HG02623 (cell line): Measurements from ENCODE around the gene TNFRSF21.
"Not testable (repeated sequence)": the region's sequence is repeated elsewhere in the genome, so short reads cannot be mapped to it uniquely, and the experiment has no call there.

ENCODE experiments used
- ATAC-seq: cut with Tn5 transposase; IDR thresholded peaks from one replicate; pipeline ENCODE4 v1.9.1; 2021; ENCODE audit warnings: moderate library complexity; ENCODE audit not compliant: unreplicated experiment

TNFRSF21 gene

DNA sequence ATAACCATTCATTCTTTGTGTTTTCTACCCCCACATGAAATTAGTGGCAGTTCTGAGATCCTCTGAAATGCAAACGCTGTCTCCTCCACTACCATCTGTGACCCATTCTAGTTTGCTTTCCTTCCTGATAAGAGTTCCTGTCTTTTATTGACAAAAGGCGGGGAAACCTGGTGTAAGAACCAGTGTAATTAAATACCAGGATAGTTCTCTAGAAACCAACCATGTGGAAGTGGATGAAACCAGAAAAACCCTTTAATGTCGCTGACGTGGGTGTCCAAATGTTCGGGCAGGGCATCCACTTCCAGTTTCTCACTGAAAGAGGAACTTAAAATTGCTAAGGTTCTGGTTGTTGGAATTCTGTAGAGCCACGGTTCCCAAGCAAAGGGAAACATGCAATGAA lies 79.1 kb downstream of the TNFRSF21 start:
- ATAC-seq, result no peak

DNA sequence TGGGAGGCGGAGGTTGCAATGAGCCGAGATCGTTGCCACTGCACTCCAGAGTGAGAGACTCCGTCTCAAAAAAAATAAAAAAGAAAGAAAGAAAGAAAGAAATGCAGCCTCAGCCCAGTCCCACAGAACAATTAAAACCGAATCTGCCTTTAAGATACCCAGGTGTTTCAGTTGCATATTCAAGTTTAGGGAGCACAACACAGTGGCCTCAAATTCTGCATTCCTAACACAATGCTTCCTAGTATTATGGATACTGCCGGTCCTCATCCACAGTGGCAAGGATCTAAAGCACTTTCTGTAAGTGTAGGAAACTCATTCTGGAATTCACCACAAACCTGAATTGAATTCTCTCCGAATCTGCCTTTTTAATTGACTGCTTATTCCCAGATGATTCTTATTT lies 80.5 kb downstream of the TNFRSF21 start:
- no peak for ATAC-seq

DNA sequence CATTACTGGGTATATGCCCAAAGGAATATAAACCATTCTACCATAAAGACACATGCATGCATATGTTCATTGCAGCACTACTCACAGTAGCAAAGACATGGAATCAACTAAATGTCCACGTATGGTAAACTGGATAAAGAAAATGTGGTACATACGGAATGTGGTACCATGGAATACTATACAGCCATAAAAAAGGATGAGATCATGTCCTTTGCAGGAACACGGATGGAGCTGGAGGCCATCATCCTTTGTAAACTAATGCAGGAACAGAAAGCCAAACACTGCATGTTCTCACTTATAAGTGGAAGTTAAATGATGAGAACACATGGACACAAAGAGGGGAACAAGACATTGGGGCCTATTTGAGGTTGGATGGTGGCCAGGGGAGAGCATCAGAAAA lies 81.6 kb downstream of the TNFRSF21 start:
- ATAC-seq, result not testable (repeated sequence)

DNA sequence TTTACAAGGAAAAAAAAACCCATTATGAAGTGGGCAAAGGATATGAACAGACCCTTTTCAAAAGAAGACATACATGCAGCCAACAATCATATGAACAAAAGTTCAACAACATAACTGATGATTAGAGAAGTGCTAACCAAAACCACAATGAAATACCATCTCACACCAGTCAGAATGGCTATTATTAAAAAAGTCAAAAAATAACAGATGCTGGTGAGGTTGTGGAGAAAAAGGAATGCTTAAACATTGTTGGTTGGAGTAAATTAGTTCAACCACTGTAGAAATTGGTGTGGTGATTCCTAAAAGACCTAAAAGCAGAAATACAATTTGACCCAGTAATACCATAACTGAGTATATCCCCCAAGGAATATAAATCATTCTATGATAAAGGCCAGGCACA lies 86.5 kb downstream of the TNFRSF21 start:
- ATAC-seq, result not testable (repeated sequence)

DNA sequence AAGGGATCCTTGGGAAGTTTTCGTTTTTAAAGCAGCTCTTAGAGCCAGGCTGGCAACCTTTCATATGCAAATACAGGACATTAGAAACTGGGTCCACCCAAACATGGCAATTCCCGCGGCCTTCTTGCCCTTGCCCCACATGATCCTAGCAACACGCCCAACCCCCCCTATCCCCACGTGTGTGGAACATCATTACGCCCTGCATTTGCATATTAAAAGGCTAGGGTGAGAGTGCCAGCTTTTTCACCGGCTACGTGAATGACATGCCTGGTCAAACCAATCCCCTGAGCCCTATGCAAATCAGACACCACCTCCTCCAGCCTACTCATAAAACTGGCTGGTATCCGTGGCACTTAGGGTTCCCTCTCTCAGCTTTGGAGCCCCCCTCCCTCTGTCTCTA lies 88.1 kb downstream of the TNFRSF21 start:
- no peak for ATAC-seq

DNA sequence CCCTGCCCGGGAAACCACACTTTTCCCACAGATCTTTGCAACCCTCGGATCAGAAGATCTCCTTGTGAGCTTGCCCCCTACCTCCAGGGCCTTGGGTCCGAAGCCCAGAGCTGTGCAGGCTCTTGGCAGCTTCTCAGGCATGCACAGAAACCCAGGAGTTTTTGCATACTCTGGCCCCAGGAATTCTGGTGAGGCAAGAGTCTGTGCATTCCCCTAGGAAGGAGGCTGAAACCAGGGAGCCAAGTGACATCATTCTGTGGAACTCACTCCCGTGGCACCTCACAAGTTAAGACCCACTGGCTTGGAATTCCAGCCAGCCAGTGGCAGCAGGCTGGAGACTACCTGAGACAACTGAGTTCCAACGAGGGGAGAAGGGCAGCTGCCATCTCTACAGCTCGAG lies 100.1 kb downstream of the TNFRSF21 start:
- no peak for ATAC-seq

DNA sequence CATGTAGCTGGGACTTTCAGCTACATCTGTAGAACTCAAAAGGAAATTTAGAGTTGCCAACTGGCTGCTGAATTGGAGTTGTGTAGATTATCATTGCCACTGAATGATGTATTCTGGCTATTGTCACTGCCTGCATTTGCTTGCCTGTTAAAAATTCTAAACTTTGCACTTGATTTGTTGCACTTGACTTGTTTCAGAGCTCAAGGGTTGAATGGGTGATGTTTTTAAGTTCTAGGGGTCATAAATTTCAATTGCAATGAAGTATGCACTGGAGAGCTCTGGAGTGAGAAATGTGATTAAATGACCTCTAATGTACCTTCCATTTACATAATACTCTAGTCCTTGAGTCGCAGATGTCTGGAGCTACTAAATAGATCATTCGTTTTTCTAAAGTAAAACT lies 102.4 kb downstream of the TNFRSF21 start:
- ATAC-seq, result no peak

DNA sequence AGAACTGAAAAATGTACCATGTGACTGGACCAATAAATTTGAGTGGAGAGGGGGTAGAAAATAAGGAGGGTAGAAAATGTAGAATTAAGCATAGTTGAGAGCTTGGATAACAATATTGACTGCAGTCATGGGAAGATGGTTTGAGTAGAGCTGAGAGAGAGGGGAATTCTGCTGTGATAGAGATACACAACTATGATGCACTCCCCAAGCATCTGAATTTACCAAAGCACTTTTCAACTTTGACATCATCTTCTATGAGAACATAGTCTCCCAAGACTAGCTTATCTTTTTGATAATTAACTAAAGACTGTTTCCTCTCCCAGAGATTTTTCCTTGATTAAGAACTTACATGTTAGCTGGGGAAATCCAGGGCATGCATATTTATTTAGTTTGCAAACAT lies 103.1 kb downstream of the TNFRSF21 start:
- ATAC-seq, result no peak

DNA sequence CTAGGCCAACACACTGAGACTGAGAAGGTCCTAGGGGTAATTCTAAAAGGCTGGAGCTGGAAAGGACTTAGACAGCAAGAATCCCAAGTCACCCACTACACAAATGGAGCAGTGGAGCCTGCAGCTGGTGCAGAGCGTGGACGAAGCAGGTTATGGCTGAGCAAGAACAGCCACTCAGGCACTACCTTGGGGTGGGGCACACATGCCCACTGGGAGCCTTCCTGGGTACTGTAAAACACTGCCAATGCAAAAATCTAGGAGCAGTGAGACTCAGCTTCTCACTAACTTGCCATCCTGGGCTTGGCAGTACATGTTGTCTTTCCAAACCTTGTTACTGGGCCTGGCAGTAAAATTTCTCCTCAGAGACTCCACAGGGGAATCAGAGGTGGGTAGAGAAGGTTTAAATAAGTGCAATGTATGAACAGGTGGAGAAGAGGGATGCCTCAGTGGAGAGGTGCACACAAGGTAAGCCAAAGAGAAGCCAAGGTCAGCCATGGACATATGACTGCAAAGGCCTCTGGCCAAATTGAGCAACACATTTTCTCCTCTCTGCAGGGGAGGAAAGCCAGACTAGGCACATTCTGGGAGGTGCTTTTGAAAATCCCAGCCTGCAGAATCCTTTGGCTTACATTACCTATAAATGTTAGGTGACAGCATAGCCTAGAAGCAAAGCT lies 105.6 kb downstream of the TNFRSF21 start:
- ATAC-seq, result no peak

DNA sequence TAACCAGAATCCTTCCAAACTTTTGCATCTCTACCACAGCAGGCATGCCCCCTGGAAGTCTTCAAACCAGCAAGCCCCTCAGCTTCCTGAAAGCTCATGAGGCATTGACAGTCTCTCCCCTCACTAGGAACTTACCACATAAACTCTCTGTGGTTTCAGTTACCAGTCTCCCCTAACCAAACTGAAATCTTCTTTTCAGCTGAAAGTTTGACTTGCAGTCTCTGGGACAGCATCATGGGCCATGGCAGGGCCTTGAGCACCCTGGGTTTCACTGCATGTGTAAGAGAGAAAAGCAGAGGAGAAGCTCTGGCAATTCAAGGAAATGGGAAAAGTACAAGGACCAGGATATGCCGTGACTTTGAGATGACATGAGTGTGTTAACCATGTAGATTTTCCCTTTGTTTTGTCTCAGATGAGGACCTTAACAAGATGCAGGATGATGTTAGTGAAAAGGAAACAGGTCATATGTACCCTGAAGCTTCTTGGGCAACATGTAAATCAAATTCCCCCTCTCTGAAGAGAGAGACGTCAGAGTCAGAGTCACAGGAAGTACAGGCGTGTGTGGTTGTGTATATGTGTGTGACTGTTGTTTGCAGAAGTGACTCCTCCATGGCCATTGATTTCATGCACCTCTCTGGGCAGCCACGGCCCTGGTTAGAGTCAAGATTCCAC lies 106.3 kb downstream of the TNFRSF21 start:
- ATAC-seq, result peak; percentile 83

DNA sequence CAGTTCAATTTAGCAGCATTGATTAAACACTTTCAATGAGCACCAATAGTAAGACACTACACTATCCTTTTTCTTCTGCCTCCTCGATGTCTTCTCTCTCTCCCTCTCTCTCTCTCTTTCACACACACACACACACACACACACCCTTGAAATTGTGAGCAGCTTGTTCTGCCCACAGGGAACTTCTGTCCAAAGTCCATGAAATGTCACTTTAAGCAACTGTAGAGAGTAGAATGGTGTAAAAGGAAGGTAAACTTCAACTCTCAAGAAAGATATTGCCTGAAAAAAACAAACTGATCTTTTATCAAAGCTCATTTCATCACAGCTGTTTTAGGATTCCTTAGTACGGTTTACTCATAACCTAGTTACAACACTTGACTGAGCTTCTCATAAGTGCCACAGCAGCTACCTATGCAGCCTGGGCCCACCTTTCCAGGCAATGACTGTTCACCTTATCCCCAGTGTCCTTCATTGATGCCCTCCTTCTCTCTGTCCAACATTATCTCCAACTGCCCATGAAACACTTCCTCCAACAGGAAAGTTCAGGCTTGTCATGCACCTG lies 107.0 kb downstream of the TNFRSF21 start:
- no peak for ATAC-seq

DNA sequence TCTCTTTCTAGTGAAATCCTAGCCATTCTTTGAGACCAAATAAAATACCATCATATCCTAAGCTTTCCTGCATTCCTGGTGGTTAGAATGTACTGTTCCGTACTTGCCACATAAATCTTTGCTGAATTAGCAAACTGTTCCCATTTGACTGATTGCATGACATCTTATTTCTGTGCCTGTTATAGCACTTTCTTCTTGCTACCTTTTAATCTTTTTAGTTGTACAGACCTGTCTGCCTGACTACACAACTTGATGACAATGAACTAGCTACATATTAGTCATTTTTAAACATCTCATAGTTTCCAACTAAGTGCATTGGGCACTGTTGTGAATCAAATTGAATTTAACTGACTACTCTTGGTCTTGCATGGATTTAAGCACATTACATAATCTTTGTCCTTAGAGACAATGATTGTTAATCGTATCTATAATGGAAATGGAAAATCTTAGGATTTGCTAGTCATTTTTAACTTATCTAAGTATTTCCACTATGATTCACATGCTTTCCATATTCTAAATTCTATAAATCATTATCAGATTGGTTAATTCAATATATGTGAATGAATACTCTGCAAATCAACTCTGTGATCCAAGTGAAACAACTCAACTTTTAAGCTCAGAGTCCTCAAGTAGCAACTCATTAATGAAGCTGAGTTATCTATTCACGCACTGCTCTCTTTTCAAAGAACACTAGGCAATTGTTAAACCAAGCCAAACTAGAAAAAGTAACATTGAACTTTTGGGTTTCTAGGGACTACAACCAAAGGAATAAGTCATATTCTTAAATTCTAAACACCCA lies 109.0 kb downstream of the TNFRSF21 start:
- no peak for ATAC-seq

DNA sequence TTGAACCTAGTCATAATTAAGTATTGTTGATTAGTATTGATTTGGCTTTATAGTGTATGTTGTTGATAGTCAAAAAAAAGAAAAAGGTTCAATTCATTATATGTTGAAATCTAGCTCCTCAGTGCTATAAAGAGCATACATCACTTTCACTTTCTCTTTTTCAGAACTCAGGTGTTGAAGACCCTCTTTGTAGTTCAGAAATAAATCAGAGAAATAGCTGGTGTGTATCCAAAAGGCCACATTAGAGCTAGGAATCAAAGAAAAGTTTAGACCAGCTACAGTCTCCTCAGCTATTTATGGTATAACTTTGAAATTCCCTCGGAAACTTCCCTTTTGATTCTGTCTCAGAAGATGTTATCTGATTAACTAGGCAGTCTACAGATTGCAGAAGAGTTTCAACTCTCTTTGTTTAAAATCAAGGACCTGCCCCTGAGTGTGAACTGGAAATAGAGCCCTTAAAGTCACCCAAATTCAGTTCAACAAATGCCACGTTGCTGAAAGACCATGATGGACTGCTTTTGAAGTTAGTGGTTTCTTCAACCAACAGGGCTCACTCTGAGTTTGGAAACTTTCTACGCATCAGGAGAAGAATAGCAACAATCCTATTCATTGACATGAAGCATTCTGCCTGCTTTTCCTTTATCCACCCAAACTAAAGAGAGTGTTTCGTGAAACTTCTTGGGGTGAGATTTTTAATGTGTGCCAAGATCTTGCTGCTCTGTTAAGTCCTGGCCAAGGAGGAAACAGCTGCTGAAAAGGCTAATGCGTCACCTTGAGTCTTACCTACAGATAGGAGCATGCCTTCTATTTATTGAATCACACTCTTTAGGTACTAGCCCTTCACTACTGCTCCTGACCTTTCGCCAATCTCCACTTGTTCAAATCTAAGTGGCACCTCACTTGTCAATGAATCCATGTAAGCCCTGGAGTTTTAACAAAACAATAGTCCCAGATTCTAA lies 111.7 kb downstream of the TNFRSF21 start:
- ATAC-seq, result no peak

DNA sequence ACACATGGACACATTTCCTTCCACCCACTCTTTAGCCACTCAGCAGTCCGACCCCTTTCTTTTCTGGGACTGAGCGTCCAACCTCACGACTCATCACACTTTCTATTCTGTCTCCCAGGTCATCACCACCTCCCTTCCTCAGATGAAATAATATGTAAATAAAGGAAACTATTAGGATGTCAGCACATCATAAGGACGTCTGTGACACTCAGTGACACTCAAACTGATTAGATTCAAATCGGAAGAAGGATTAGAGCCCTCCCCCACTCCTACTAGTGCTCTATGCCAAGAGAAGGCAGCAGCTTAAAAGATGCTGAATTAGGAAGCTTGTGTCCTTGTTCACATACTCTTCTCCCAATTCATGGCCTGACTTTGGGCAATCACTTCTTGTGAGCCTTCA lies 113.6 kb downstream of the TNFRSF21 start:
- ATAC-seq, result no peak

DNA sequence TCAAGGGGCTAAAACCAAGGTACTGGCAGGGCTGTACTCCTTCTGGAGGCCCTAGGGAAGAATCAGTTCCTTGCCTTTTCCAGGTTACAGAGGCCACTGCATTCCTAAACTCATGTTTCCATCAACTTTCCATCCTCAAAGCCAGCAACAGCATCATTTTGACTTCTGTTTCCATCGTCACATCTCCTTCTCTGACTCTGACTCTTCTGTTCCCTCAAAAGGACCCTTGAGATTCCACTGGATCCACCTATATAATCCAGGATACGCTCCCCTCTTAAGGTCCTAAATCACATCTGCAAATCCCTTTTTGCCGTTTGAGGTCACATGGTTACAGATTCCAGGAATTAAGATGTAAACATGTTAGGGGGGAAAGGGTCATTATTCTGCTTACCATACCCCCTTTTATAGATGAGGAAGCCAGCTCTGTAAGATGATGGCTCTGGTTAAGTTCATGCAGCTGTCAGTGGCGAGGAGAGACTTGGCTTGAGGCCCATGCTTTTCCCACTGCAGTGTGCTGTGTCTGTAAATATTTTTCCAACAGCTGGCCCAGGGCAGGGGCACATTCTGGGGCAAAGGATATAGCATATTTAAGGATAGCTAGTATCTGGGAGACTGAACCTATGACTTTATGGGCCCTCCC lies 114.6 kb downstream of the TNFRSF21 start:
- no peak for ATAC-seq

DNA sequence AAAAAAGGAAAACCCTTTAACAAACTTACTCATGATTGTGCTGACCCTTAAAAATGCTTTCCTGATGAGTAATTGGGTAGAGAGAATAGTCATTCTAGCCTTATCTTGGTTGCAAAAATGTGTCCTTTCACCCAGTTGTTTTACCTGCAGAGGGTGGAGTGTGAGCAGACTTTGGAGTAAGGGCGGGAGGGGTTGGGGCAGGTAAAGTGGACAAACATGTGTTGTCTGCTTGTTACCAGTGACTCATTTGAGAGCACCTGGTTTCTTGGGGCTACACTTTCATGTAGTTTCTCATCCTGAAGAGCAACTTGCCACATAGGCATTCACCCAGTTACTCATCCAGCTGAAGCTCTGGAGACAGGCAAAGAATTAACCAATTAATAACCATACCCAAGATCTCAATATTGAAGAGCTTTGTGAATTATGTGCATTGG lies 121.1 kb downstream of the TNFRSF21 start:
- ATAC-seq, result no peak

DNA sequence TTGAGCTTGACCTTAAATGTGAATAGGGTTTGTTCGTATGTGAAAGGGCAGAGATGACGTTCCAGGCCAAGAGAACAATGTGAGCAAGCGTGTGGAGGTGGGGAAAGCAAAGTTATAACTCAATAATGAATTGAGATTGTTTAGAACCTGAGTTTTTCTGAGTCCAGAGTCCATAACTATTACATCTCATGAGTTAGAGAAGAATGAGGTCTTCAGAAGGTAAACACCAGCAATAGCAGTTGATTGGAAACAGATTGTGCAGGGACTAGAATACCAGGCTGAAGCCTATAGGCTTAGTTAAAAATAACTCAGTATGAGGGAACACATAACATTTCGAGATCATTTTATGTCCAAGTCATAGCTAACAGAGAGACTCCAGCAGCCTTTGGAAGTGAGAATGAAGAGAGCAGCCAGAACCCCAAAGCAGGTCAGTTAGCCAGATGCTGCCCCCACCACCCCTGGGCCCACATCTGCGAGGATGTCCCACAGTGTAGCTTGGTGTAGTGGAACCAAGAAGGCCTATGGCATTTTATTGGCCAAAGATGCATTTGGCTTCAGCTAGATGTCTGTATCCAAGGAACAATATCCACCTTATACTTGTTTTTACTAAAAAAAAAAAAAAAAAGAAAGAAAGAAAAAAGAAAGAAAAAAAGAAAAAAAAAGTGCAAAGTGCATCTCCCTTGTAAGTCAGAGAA lies 121.7 kb downstream of the TNFRSF21 start:
- no peak for ATAC-seq

DNA sequence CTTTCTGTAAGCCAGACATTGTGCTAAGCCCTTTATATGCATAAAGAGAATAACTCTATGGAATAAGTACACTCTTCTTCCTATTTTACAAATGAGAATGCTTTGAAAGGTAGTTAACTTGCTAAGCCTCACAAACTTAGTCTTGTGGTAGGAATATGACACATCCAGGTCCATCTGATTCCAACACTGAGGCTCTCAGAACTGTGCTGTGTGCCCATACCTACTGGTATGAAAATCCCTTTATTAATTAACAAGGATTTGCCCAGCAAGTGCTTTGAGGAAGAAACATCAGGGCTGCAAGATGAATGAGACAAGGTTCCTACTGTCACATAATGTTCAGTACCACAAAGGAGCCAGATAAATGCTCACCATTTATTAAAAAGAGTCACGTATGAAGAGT lies 122.6 kb downstream of the TNFRSF21 start:
- ATAC-seq, result no peak

DNA sequence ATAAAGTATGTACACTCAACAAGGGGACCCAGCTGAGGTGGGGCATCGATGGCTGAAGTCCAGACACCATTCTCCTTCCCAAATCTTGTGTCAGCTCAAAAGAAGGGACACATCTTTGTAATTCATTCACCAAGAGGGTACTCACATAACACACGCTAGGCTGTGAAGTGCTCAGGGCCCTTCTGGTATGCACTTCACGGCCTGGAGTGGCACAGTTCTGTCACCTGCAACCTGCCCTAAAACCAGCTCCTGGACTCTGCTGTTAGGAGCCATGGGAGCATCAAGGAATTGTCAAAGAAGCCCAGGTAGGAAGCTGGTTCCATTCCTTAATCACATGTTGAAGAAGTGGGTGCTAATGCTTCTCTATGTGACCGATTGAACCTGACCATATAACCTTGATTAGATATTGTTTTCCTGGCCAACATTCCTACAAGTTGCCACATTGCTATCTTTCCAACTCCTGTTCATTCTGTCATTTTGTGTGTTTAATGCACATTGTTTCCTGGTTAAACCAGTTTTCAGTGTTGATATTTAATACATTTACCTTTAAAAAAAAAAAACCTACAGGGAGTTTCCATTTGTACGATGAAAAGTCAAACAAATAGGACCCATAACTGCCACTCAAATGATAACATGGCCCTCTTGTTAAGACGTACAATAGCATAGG lies 127.3 kb downstream of the TNFRSF21 start:
- no peak for ATAC-seq
